GM23338 (cell line): ENCODE data around the gene GSTP1. TPM values are rescaled to one million over a fixed set of nuclear protein-coding genes. Genes with fewer than 3 reads are reported as not detected.

Source experiments
- ATAC-seq: fragments of 200-7000 bp; cut with Tn5 transposase; 3 replicates; pipeline ENCODE4 v1.9.1; 2020
- DNase-seq: peaks from one replicate; pipeline ENCODE4 v3.0.0-alpha.2; 2015; ENCODE audit warnings: low spot score
- H2AFZ ChIP-seq: fragments of 200-600 bp; sonication (generic); 2 replicates; pipeline ENCODE4 v1.8.0; 2016; ENCODE audit warnings: antibody characterized with exemption, mild to moderate bottlenecking, moderate library complexity
- H3F3A ChIP-seq: fragments of 200-600 bp; sonication (generic); replicated peaks from 2 replicates; pipeline ENCODE4 v1.8.0; 2017; ENCODE audit warnings: antibody characterized with exemption, mixed run types, low read depth
- H3K27ac ChIP-seq: fragments of 200-600 bp; sonication (generic); 2 replicates; pipeline ENCODE4 v1.6.1; 2016; ENCODE audit warnings: low read depth
- H3K27me3 ChIP-seq: fragments of 200-600 bp; sonication (generic); 2 replicates; pipeline ENCODE4 v1.8.0; 2016; ENCODE audit warnings: mild to moderate bottlenecking, mixed run types, moderate library complexity; ENCODE audit not compliant: insufficient read depth
- H3K36me3 ChIP-seq: fragments of 200-600 bp; sonication (generic); 2 replicates; pipeline ENCODE4 v1.8.0; 2016; ENCODE audit warnings: mild to moderate bottlenecking; ENCODE audit not compliant: insufficient read depth
- H3K4me1 ChIP-seq: fragments of 200-600 bp; sonication (generic); 2 replicates; pipeline ENCODE4 v1.8.0; 2016; ENCODE audit warnings: mild to moderate bottlenecking, moderate library complexity; ENCODE audit not compliant: insufficient read depth
- H3K4me2 ChIP-seq: fragments of 200-600 bp; sonication (generic); 2 replicates; pipeline ENCODE4 v1.7.1; 2017; ENCODE audit warnings: mixed run types
- H3K4me3 ChIP-seq: fragments of 200-600 bp; sonication (generic); 2 replicates; pipeline ENCODE4 v1.6.1; 2016; ENCODE audit warnings: mixed run types
- H3K79me2 ChIP-seq: fragments of 200-600 bp; sonication (generic); replicated peaks from 2 replicates; pipeline ENCODE4 v1.8.0; 2017; ENCODE audit warnings: mild to moderate bottlenecking; ENCODE audit not compliant: insufficient read depth
- H3K9me2 ChIP-seq: fragments of 200-600 bp; sonication (generic); 2 replicates; pipeline ENCODE4 v1.8.0; 2017; ENCODE audit not compliant: insufficient read depth
- H4K20me1 ChIP-seq: fragments of 200-600 bp; sonication (generic); replicated peaks from 2 replicates; pipeline ENCODE4 v1.8.0; 2017; ENCODE audit warnings: mild to moderate bottlenecking; ENCODE audit not compliant: insufficient read depth
- H3K27ac Mint-ChIP-seq: 2 replicates; pipeline ENCODE4 v1.8.0; 2020; ENCODE audit warnings: inconsistent platforms, mild to moderate bottlenecking, moderate library complexity, mixed read lengths
- H3K27me3 Mint-ChIP-seq: 3 replicates; pipeline ENCODE4 v1.8.0; 2022; ENCODE audit warnings: low read depth, mild to moderate bottlenecking, moderate library complexity, mixed read lengths, inconsistent platforms; ENCODE audit not compliant: insufficient read depth, poor library complexity
- H3K36me3 Mint-ChIP-seq: 3 replicates; pipeline ENCODE4 v1.8.0; 2021; ENCODE audit warnings: low read depth, mild to moderate bottlenecking, inconsistent platforms, moderate library complexity, mixed read lengths
- H3K4me1 Mint-ChIP-seq: 3 replicates; pipeline ENCODE4 v1.8.0; 2020; ENCODE audit warnings: mild to moderate bottlenecking, inconsistent platforms, mixed read lengths
- H3K4me3 Mint-ChIP-seq: 3 replicates; pipeline ENCODE4 v1.8.0; 2021; ENCODE audit warnings: moderate library complexity, mild to moderate bottlenecking, inconsistent platforms, mixed read lengths
- H3K9me3 Mint-ChIP-seq: 3 replicates; pipeline ENCODE4 v1.8.0; 2020; ENCODE audit warnings: moderate library complexity, mild to moderate bottlenecking, inconsistent platforms, mixed read lengths
- CREB1 ChIP-seq: fragments of 250-450 bp; sonication (Bioruptor Pico); IDR thresholded peaks from 2 replicates; pipeline ENCODE4 v1.5.0; 2020; ENCODE audit warnings: low read depth, mild to moderate bottlenecking, moderate library complexity
- EZH2phosphoT487 ChIP-seq: fragments of 200-600 bp; sonication (generic); IDR thresholded peaks from one replicate; pipeline ENCODE4 v1.8.1; 2018; ENCODE audit warnings: antibody characterized with exemption; ENCODE audit not compliant: unreplicated experiment
- JUNB ChIP-seq: IDR thresholded peaks from one replicate; pipeline ENCODE4 v1.6.1; 2016; ENCODE audit warnings: antibody characterized with exemption; ENCODE audit not compliant: unreplicated experiment
- NANOG ChIP-seq: IDR thresholded peaks from 2 replicates; pipeline ENCODE4 v1.6.1; 2016; ENCODE audit warnings: antibody characterized with exemption, borderline replicate concordance
- POLR2AphosphoS5 ChIP-seq: IDR thresholded peaks from 2 replicates; pipeline ENCODE4 v1.6.1; 2016; ENCODE audit warnings: antibody characterized with exemption, low read depth
- REST ChIP-seq: IDR thresholded peaks from one replicate; pipeline ENCODE4 v1.6.1; 2018; ENCODE audit warnings: antibody characterized with exemption; ENCODE audit not compliant: unreplicated experiment
- STAT1 ChIP-seq: IDR thresholded peaks from one replicate; pipeline ENCODE4 v1.6.1; 2016; ENCODE audit warnings: antibody characterized with exemption; ENCODE audit not compliant: unreplicated experiment
- ZNF114 ChIP-seq: fragments of 250-450 bp; sonication (Bioruptor Pico); IDR thresholded peaks from 2 replicates; pipeline ENCODE4 v1.5.0; 2020; ENCODE audit warnings: mild to moderate bottlenecking, moderate library complexity
- polyA plus RNA-seq: library from polyadenylated mRNA; unstranded; fragments of >200 nt; fragmentation: Nextera tagmentation; extraction: Ambion mirVana; gene quantifications from 2 replicates; pipeline ENCODE4 v1.2.1, GENCODE V29; 2016
- total RNA-seq: library from RNA; depleted of rRNA; stranded (reverse); fragments of >200 nt; shearing (Covaris generic); gene quantifications from 2 replicates; pipeline ENCODE4 v1.2.3, GENCODE V29; 2014
- TF ChIP-seq, protein P1 (sequence below): IDR thresholded peaks from 2 replicates; pipeline ENCODE4 v1.6.1; 2016; ENCODE audit warnings: antibody characterized with exemption
- TF ChIP-seq, protein P2 (sequence below): fragments of 250-450 bp; sonication (Bioruptor Pico); IDR thresholded peaks from 2 replicates; pipeline ENCODE4 v1.5.0; 2020; ENCODE audit warnings: mild to moderate bottlenecking, moderate library complexity

Gene GSTP1
- total and polyA plus RNA-seq, 2 experiments from 2014 or later = 1,776 to 1,881 TPM

GRCh38 chr11:67626970-67627369 lies 43.4 kb downstream of the GSTP1 start:
- H3K4me3 ChIP-seq = no peak overlapping the region
- no peaks in the 10 kb centered on the region for H3K36me3 ChIP-seq
- no peak overlapping the region for H3K4me2 ChIP-seq
- H2AFZ ChIP-seq = no peak overlapping the region
- H3K27ac ChIP-seq = no peak overlapping the region
- TF ChIP-seq, protein P1, sequence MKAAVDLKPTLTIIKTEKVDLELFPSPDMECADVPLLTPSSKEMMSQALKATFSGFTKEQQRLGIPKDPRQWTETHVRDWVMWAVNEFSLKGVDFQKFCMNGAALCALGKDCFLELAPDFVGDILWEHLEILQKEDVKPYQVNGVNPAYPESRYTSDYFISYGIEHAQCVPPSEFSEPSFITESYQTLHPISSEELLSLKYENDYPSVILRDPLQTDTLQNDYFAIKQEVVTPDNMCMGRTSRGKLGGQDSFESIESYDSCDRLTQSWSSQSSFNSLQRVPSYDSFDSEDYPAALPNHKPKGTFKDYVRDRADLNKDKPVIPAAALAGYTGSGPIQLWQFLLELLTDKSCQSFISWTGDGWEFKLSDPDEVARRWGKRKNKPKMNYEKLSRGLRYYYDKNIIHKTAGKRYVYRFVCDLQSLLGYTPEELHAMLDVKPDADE = no peak
- TF ChIP-seq JUNB (no peak), STAT1 (no peak)
- H4K20me1 ChIP-seq = no peaks in the 10 kb centered on the region
- peaks cover 5% of the 10 kb centered on the region; the same call in 1 of the 2 replicates for H3F3A ChIP-seq
- H3K27me3 ChIP-seq = 0 out of 2 replicates have a peak, but pooled peaks cover 6% of the 10 kb centered on the region
- H3K9me2 ChIP-seq = no peaks in the 10 kb centered on the region
- peaks cover 29% of the 10 kb centered on the region for H3K27me3 Mint-ChIP-seq
- H3K79me2 ChIP-seq = no peaks in the 10 kb centered on the region
- peaks cover 22% of the 10 kb centered on the region for H3K4me1 Mint-ChIP-seq
- peaks cover 7% of the 10 kb centered on the region; the same call in 2 of the 3 replicates for H3K9me3 Mint-ChIP-seq
- peaks cover 21% of the 10 kb centered on the region; the same call in 1 of the 2 replicates for H3K4me1 ChIP-seq
- DNase-seq (no peak), ATAC-seq (no peak)
- peaks cover 25% of the 10 kb centered on the region for H3K36me3 Mint-ChIP-seq
- no peak overlapping the region for H3K27ac Mint-ChIP-seq
- no peak overlapping the region for H3K4me3 Mint-ChIP-seq

DNA sequence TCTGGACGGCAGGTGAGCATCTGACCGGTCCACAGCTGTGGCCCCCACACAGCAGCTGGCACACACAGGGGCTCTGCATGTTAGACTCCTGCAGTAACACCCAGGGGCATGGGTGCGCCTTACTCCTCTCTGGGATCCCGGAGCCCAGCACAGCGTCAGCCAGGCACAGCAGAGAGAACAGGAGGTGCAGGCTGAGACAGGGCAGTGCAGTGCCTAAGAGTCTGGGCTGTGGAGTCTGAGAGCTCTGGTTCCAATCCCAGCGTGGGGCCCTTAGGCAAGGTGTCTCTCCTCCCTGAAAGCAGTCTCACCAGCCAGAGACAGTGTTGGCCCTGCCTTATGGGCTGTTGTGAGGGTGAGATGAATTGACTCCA lies 43.8 kb downstream of the GSTP1 start:
- no peak overlapping the region; the same call in 2 of the 3 replicates for H3K4me3 Mint-ChIP-seq
- no peak overlapping the region for H3K4me3 ChIP-seq
- H4K20me1 ChIP-seq = no peaks in the 10 kb centered on the region
- H3K27me3 Mint-ChIP-seq = peaks cover 31% of the 10 kb centered on the region
- H3K36me3 Mint-ChIP-seq = peaks cover 24% of the 10 kb centered on the region
- no peak overlapping the region for H3K4me2 ChIP-seq
- no peak overlapping the region for H3K27ac ChIP-seq
- ATAC-seq (no peak), DNase-seq (no peak)
- no peaks in the 10 kb centered on the region for H3K36me3 ChIP-seq
- peaks cover 16% of the 10 kb centered on the region; the same call in 1 of the 2 replicates for H3K4me1 ChIP-seq
- no peak overlapping the region for H3K27ac Mint-ChIP-seq
- H3K79me2 ChIP-seq = no peaks in the 10 kb centered on the region
- H3K9me3 Mint-ChIP-seq = peaks cover 6% of the 10 kb centered on the region; the same call in 2 of the 3 replicates
- H3K9me2 ChIP-seq = no peaks in the 10 kb centered on the region
- 0 out of 2 replicates have a peak, but pooled peaks cover 6% of the 10 kb centered on the region for H3K27me3 ChIP-seq
- H3K4me1 Mint-ChIP-seq = peaks cover 22% of the 10 kb centered on the region
- no peak overlapping the region for H2AFZ ChIP-seq
- H3F3A ChIP-seq = peaks cover 5% of the 10 kb centered on the region; the same call in 1 of the 2 replicates
- TF ChIP-seq POLR2AphosphoS5 = no peak
- no peak for TF ChIP-seq NANOG
- no peak for TF ChIP-seq CREB1 (CRISPR knock-in tag)
- TF ChIP-seq, protein P1 = no peak
- TF ChIP-seq JUNB = no peak
- TF ChIP-seq STAT1 = no peak
- TF ChIP-seq, protein P2, sequence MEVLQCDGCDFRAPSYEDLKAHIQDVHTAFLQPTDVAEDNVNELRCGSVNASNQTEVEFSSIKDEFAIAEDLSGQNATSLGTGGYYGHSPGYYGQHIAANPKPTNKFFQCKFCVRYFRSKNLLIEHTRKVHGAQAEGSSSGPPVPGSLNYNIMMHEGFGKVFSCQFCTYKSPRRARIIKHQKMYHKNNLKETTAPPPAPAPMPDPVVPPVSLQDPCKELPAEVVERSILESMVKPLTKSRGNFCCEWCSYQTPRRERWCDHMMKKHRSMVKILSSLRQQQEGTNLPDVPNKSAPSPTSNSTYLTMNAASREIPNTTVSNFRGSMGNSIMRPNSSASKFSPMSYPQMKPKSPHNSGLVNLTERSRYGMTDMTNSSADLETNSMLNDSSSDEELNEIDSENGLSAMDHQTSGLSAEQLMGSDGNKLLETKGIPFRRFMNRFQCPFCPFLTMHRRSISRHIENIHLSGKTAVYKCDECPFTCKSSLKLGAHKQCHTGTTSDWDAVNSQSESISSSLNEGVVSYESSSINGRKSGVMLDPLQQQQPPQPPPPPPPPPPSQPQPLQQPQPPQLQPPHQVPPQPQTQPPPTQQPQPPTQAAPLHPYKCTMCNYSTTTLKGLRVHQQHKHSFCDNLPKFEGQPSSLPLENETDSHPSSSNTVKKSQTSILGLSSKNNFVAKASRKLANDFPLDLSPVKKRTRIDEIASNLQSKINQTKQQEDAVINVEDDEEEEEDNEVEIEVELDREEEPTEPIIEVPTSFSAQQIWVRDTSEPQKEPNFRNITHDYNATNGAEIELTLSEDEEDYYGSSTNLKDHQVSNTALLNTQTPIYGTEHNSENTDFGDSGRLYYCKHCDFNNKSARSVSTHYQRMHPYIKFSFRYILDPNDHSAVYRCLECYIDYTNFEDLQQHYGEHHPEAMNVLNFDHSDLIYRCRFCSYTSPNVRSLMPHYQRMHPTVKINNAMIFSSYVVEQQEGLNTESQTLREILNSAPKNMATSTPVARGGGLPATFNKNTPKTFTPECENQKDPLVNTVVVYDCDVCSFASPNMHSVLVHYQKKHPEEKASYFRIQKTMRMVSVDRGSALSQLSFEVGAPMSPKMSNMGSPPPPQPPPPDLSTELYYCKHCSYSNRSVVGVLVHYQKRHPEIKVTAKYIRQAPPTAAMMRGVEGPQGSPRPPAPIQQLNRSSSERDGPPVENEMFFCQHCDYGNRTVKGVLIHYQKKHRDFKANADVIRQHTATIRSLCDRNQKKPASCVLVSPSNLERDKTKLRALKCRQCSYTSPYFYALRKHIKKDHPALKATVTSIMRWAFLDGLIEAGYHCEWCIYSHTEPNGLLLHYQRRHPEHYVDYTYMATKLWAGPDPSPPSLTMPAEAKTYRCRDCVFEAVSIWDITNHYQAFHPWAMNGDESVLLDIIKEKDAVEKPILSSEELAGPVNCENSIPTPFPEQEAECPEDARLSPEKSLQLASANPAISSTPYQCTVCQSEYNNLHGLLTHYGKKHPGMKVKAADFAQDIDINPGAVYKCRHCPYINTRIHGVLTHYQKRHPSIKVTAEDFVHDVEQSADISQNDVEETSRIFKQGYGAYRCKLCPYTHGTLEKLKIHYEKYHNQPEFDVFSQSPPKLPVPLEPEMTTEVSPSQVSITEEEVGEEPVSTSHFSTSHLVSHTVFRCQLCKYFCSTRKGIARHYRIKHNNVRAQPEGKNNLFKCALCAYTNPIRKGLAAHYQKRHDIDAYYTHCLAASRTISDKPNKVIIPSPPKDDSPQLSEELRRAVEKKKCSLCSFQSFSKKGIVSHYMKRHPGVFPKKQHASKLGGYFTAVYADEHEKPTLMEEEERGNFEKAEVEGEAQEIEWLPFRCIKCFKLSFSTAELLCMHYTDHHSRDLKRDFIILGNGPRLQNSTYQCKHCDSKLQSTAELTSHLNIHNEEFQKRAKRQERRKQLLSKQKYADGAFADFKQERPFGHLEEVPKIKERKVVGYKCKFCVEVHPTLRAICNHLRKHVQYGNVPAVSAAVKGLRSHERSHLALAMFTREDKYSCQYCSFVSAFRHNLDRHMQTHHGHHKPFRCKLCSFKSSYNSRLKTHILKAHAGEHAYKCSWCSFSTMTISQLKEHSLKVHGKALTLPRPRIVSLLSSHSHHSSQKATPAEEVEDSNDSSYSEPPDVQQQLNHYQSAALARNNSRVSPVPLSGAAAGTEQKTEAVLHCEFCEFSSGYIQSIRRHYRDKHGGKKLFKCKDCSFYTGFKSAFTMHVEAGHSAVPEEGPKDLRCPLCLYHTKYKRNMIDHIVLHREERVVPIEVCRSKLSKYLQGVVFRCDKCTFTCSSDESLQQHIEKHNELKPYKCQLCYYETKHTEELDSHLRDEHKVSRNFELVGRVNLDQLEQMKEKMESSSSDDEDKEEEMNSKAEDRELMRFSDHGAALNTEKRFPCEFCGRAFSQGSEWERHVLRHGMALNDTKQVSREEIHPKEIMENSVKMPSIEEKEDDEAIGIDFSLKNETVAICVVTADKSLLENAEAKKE = no peak
- no peak for TF ChIP-seq ZNF114
- TF ChIP-seq EZH2phosphoT487 = no peak
- TF ChIP-seq REST = no peak
